GM19328 (cell line): ENCODE data around the gene MACROD2.
A peak's percentile ranks its signal among the peaks of the same experiment; 100 is the strongest.

ENCODE experiments used
- ATAC-seq: cut with Tn5 transposase; IDR thresholded peaks from one replicate; pipeline ENCODE4 v1.9.1; 2021; ENCODE audit warnings: mild to moderate bottlenecking, moderate library complexity; ENCODE audit not compliant: unreplicated experiment

MACROD2 gene

DNA sequence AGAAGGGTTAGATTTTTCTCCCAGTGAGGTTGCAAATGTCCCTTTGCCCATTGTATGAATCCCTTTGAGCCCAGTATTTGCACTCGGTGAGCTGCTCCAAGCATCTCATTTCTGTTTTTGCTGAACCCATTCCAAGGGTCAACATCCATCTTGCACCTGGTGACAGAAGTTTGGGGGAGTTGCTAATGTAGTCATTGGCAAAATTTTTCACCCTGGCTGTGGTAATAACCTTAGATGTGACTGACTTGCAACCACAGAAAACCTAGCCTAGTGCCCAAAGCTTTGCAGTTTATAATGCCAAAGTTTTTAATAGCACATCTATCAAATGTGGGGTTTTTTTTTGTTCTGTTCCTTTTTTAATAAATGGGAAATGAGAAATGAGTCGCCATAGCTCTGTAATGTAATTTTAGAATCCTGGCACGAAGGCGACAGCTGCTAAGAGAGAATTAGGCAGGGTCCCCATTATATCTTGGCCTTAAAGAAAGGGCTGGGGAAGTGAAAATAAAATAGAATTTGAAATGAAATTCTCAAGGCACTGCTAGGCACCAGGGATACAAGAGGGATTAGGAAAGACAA is 1895.2 kb downstream of the MACROD2 start:
- ATAC-seq: no peak

GRCh38 chr20:15895126-15895525 is 1899.8 kb downstream of the MACROD2 start:
- ATAC-seq: no peak

DNA sequence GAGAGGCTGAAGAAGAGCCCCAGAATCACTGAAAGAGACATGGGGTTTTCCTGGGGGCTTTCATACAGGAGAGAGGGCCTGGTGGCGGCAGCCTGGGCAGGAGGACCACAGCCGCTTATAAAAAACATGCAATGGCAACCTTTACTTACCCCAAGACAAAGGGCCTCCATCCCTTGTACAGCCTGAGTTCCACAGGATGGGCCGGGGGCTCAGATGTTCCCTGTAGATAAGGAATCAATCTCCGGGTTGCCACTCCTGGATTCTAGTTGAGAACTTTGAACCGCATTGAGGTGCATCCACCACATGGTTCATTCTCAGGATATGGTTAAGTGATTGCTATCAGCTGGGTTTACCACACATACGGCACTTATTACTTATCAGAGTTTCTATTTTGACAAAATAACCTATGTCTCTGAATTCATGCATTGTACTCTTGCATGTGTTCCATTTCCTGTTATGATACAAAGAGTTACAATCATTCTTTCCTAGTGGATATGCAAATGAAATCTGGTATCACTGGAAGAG is 1900.3 kb downstream of the MACROD2 start:
- peak; percentile 72 for ATAC-seq

DNA sequence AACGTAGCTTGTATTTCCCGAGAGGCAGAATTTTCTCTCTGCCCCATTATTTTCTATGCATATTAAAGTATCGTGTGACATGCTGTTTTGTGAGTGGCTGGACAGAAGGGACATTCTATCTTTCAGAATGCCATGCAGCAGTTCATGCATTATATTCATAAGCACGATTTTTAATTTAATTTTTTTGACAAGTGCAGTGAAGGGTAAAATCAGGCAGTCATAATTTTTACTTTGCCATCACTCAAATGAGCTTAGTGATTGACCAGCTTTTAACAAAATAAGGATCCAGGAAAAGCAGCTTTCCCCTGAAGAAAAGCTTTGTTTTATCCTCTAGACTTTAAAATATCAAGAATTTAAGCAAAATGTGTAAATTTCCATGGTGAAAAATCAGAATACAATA is 1904.7 kb downstream of the MACROD2 start:
- no peak for ATAC-seq

- ATAC-seq: no peak
Observed at GRCh38 chr20:15900443-15900842, 1905.1 kb downstream of the MACROD2 start.

GRCh38 chr20:15902493-15902892 is 1907.2 kb downstream of the MACROD2 start:
- ATAC-seq: no peak

GRCh38 chr20:15905661-15906060 is 1910.3 kb downstream of the MACROD2 start:
- no peak for ATAC-seq

GRCh38 chr20:15909995-15910394 is 1914.7 kb downstream of the MACROD2 start:
- ATAC-seq: no peak

DNA sequence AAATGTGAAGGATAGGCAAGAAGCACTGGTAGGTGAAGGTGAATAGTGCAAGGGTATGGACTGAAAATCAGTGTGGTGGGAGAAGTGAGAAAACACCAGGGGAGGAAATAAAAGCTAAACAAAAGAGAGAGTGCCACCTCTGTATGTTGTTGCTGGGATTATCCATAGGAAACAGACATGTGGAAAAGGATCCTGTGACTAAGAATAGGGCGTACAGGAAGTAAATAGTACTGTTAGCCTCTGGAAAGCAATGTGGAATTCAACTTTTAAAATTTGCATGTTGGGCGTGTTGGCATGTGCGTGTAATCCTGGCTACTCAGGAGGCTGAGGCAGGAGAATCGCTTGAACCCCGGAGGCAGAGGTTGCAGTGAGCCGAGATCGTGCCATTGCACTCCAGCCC is 1916.3 kb downstream of the MACROD2 start:
- no peak for ATAC-seq

DNA sequence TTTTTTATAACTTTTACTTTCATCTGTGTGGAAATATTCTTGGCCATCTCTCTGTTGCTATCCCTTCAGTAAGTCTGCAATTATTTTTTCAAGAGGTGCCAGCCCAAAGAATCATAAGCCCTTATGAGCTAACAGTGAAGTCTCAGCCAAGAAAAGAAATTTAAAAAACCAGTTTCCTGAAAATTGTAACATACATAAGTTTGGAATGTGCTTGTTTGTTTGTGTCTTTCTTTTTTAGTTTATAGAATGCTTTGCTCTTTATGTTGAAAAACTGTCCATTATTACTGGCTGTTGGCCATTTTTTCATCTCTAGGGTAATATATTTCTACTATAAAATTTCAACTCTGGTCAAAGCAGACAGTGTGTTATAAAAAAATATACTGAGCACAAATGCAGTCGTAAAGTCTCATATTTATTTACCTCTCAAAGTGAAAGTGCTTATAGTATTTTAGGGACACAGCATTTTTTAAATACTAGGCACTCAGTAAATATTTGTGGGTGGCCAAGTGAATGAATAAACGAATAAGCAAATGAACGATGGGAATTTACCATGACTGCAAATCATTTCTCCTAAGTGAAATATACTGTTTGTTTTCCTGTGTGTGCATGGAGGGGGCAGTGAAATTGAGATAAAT is 1918.2 kb downstream of the MACROD2 start:
- no peak for ATAC-seq

GRCh38 chr20:15916623-15917022 is 1921.3 kb downstream of the MACROD2 start:
- no peak for ATAC-seq

DNA sequence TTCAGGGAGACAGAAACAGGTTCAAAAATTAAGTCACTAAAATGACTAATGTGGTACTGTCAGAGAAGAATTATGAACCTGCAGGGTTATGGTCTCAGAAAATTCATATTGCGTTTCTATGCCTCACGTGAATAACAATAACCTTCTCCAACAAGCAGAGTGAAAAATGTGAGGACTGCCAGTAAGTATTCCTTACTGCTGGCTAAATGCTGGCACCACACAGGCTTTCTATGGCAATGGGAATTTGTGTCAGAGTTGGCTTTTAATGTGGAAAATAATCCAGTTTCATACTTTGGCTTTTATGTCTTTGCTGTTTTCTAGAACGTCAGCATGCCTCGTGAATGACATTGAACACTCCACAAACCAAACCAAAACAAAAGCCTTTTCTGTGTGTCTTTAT is 1922.0 kb downstream of the MACROD2 start:
- no peak for ATAC-seq

DNA sequence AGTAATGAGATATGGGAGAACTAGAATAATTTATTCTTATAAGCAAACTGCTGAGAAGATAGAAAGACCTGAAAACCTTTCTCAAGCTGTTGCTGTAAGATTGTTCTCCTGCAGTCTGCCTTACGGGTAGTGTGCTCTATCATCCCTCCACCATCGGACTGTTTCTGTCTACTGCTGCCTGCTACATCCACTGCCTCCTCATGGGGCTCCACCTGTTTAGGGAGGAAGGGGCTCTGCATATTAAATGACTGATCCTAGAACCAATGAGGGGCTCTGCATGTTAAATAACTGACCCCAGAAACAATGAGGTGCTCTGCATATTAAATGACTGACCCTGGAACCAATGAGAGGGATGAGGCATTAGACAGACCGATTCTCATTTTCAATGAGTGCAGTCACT is 1923.3 kb downstream of the MACROD2 start:
- ATAC-seq: no peak

GRCh38 chr20:15919118-15919517 is 1923.8 kb downstream of the MACROD2 start:
- ATAC-seq: no peak

DNA sequence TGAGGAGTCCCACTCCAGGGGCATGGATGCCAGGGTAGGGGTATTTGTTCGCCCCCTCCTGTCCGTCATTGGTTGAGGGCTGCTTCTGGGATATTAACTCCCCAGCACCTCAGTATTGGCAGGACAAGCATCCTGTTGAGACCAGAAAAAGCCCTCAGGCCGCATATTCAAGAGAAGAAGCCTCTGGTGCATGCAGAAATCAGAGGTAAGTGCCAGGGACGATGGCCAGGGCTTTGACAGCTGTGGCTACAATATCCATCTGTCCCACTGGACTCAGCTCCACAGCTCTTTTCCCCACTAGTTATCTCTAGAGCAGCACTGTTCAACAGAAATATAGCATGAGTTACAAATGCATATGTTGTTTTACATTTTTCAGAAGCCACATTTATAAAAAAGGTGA is 1926.6 kb downstream of the MACROD2 start:
- ATAC-seq: no peak

DNA sequence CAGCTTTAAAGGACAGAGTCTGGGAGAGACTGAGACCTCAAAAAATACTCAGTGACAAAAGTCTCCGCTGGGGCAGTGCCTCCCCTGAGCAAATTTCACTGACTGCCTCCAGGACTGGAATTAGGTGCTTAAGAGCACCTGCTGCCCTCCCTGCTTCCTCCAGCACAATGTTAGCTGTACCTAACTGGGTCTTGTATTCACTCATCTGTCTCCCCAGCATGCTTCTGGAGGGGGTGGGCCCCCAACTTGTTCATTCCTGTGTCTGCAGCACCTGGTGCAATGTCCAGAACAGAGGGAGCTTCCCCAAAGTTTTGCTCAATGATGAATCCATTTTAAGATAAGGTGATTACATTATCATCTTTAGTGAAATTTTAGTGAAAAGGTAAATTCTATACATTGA is 1927.2 kb downstream of the MACROD2 start:
- no peak for ATAC-seq

DNA sequence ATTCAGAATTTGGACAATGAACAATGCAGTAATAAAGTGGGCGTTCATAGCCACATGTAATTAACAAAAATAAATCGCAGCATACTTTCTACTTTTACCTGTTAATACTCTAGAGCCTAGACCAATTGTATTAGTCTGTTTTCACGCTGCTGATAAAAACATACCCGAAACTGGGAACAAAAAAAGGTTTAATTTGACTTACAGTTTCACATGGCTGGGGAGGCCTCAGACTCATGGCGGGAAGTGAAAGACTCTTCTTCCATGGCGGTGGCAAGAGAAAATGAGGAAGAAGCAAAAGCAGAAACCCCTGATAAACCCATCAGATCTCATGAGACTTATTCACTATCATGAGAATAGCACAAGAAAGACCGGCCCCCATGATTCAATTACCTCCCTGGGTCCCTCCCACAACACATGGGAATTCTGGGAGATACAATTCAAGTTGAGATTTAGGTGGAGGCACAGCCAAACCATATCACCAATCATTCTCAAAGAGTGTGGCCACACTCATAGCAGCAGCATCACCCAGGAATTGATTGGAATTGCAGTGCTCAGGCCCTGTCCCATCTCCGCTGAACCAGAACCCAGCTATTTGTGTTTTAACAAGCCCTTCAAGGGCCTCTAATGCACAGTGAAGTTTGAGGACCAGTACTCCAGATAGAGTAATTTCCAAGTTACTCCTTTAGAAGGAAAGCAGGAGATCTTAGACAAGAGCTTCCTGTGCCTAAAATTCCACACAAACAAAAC is 1927.9 kb downstream of the MACROD2 start:
- ATAC-seq: no peak

GRCh38 chr20:15924556-15924955 is 1929.2 kb downstream of the MACROD2 start:
- no peak for ATAC-seq

- ATAC-seq: no peak
Observed at GRCh38 chr20:15925376-15925775, 1930.1 kb downstream of the MACROD2 start.

DNA sequence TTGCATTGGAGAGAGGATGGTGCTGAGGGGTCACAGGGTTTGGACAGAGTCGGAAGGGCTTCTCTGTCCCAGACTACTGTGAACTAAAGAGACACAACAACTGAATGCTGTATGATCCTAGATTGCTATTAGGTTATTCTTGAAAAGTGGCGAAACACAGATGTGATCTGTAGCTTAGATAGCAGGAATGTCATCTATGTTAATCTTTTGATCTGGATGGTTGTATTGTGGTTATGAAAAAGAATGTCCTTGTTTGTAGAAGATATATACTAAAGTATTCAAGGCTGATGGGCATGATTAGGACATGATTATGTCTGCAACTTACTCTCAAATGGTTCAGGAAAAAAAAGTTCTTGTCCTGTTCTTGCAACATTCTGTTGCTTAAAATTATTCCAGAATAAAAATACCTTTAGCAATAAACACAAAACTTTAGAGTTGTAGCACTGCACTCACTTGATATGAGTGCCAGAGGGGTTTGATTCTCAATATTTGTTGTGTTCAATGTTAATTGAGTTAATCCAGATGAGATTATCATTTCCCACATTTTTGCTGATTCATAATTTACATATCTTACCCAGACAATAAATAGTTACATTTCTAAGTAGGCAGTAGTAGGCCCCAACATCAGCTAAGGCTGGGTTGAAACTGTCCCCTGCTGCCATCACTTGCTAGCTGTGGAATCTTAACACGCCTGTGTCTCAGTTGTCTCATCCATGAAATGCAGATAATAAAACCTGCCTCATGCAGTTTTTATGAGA is 1932.8 kb downstream of the MACROD2 start:
- ATAC-seq: no peak

DNA sequence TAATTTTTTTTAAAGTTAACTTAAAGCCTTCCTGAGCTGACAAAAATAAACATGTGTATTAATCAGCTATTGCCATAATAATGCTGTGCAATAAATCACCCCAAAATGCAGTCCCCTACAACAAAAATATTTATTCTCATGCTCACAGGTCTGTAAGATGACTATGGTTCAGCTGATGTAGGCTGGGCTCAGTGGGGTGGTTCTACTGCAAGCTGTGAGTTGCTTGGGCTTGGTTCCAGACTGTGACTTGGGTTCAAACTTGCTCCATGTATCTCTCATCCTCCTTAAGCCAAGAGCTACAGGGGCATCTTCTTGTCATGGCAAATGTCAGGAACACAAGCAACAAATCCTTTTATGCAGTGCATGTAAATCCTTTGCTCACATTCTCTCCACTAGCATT is 1933.6 kb downstream of the MACROD2 start:
- ATAC-seq: no peak
